Lower lobe of right lung (tissue), 2 donors: Measurements from ENCODE around the gene PMM2. TPM values are rescaled to one million over a fixed set of nuclear protein-coding genes. Genes with fewer than 3 reads are reported as not detected.
"Not testable (repeated sequence)": the region's sequence is repeated elsewhere in the genome, so short reads cannot be mapped to it uniquely, and the experiment has no call there.

Experiments used
- ATAC-seq, 2 donors: fragments of 200-7000 bp; cut with Tn5 transposase; one replicate each; pipeline ENCODE4 v1.9.1; 2020 to 2022; ENCODE audit warnings: mild to moderate bottlenecking in 2 of 2, moderate library complexity in 2 of 2
- DNase-seq: peaks from one replicate; pipeline ENCODE4 v3.0.0-alpha.2; 2020
- H3K27ac ChIP-seq: fragments of 200-600 bp; one replicate; pipeline ENCODE4 v1.8.0; 2022
- H3K27me3 ChIP-seq: fragments of 200-600 bp; one replicate; pipeline ENCODE4 v1.8.0; 2022; ENCODE audit warnings: low read depth
- H3K36me3 ChIP-seq: fragments of 200-600 bp; one replicate; pipeline ENCODE4 v1.8.0; 2022; ENCODE audit warnings: mild to moderate bottlenecking
- H3K4me1 ChIP-seq: fragments of 200-600 bp; one replicate; pipeline ENCODE4 v1.8.0; 2022
- H3K4me3 ChIP-seq: fragments of 200-600 bp; one replicate; pipeline ENCODE4 v1.8.0; 2022; ENCODE audit warnings: mild to moderate bottlenecking
- H3K9me3 ChIP-seq: fragments of 200-600 bp; one replicate; pipeline ENCODE4 v1.8.0; 2022
- intact Hi-C: fragments of 100-400 bp; cut with DNase I; formaldehyde crosslinking; loops from one replicate; pipeline ENCODE4 v1.11.0; 2022
- total RNA-seq: library from RNA; stranded (reverse); fragmentation: NEBNext Ultra II Directional; extraction: Animal tissue kit (Norgen Biotek cat#: 25700); gene quantifications from one replicate; pipeline ENCODE4 v1.2.1, GENCODE V29; 2021
- TF ChIP-seq, protein P1 (sequence below): fragments of 200-600 bp; IDR thresholded peaks from one replicate; pipeline ENCODE4 v1.8.0; 2022; ENCODE audit warnings: antibody characterized with exemption, mild to moderate bottlenecking
- donor health status: DM: no; HTN: yes; CAD: no; lungs with severe emphysema.

Gene PMM2
- total RNA-seq, 1 donor from 2014 or later = 39.3 TPM

DNA sequence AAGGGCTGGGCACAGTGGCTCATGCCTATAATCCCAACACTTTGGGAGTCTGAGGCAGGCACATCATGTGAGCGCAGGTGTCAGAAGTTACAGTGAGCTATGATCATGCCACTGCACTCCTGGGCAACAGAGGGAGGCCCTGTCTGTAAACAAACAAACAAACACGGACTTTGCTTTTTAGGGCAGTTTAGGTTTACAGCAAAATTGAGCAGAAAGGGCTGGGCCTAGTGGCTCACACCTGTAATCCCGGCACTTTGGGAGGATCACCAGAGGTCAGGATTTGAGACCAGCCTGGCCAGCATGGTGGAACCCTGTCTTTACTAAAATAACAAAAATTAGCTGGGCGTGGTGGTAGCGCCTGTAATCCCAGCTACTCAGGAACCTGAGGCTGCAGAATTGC lies 74.4 kb downstream of the PMM2 start:
- H3K9me3 ChIP-seq = no peaks in the 10 kb centered on the region
- H3K4me3 ChIP-seq = no peak overlapping the region
- DNase-seq = no peak
- ATAC-seq = no peak
- H3K4me1 ChIP-seq = peaks cover 22% of the 10 kb centered on the region
- no peak overlapping the region for H3K27ac ChIP-seq
- TF ChIP-seq, protein P1, sequence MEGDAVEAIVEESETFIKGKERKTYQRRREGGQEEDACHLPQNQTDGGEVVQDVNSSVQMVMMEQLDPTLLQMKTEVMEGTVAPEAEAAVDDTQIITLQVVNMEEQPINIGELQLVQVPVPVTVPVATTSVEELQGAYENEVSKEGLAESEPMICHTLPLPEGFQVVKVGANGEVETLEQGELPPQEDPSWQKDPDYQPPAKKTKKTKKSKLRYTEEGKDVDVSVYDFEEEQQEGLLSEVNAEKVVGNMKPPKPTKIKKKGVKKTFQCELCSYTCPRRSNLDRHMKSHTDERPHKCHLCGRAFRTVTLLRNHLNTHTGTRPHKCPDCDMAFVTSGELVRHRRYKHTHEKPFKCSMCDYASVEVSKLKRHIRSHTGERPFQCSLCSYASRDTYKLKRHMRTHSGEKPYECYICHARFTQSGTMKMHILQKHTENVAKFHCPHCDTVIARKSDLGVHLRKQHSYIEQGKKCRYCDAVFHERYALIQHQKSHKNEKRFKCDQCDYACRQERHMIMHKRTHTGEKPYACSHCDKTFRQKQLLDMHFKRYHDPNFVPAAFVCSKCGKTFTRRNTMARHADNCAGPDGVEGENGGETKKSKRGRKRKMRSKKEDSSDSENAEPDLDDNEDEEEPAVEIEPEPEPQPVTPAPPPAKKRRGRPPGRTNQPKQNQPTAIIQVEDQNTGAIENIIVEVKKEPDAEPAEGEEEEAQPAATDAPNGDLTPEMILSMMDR = no peak
- no peaks in the 10 kb centered on the region for H3K27me3 ChIP-seq
- intact Hi-C loops = no loop called here
- no peaks in the 10 kb centered on the region for H3K36me3 ChIP-seq

DNA sequence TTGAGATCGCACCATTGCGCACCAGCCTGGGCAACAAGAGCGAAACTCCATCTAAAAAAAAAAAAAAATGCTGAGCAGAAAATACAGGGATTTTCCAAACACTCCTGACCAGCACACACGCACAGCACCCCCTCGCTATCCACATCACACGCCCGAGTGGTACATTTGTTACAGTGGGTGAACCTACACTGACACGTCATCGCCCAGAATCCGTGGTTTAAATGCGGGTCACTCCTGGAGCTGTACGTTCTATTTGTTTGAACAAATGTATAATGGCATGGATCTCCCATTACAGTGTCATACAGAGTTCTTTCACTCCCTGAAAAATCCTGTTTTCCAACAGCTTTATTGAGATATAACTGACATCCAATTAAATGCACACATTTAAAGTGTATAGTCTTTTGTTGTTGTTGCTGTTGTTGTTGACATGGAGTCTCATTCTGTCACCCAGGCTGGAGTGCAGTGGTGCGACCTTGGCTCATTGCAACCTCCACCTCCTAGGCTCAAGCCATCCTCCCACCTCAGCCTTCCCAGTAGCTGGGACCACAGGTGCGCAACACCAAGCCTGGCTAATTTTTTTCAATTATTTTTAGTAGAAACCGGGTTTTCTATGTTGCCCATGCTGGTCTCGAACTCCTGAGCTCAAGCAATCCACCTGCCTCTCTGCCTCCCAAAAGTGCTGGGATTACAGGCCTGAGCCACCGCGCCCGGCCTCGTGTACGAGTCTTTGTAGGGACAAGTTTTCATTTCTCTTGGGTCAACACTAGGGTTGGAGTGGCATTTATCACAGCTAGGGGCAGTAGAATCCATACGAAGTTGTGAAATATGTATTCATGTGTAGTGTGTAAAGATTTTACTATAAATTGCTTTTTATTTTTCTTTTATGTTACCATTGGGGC lies 75.6 kb downstream of the PMM2 start:
- H3K9me3 ChIP-seq = no peaks in the 10 kb centered on the region
- no peaks in the 10 kb centered on the region for H3K36me3 ChIP-seq
- no peak overlapping the region for H3K27ac ChIP-seq
- TF ChIP-seq, protein P1 = no peak
- ATAC-seq (no peak), DNase-seq (no peak)
- no peaks in the 10 kb centered on the region for H3K27me3 ChIP-seq
- intact Hi-C loops = no loop called here
- peaks cover 13% of the 10 kb centered on the region for H3K4me1 ChIP-seq
- H3K4me3 ChIP-seq = no peak overlapping the region

DNA sequence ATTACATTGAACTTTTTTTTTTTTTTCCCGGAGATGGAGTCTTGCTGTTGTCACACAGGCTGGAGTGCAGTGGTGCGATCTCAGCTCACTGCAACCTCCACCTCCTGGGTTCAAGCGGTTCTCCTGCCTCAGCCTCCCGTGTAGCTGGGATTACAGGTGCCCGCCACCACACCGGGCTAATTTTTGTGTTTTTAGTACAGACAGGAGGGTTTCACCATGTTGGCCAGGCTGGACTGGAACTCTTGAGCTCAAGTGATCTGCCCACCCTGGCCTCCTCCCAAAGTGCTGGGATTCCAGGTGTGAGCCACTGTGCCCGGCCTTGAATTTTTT lies 76.2 kb downstream of the PMM2 start:
- H3K27me3 ChIP-seq, H3K4me3 ChIP-seq, H3K9me3 ChIP-seq, ATAC-seq, DNase-seq, H3K36me3 ChIP-seq, intact Hi-C loops, H3K27ac ChIP-seq: not testable (repeated sequence)
- peaks cover 13% of the 10 kb centered on the region for H3K4me1 ChIP-seq

DNA sequence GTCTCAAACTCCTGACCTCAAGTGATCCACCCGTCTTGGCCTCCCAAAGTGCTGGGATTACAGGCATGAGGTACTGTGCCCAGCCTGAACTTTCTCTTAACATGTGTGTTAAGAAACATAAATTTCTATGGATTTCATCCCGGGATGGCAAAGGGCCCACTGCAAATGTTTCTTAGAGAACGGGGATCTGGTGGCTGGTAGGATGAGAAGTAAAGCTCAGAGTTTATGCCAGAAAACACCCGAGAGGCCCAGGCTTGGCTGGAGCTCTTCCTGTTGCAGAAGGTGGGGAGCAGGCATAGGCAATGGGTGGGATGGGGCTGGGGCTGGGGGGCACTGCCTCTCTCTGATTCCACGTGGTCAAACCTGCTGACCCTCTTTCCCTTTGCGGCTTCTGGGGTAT lies 76.7 kb downstream of the PMM2 start:
- no peaks in the 10 kb centered on the region for H3K36me3 ChIP-seq
- DNase-seq (no peak), ATAC-seq (no peak)
- TF ChIP-seq, protein P1 = no peak
- peaks cover 11% of the 10 kb centered on the region for H3K4me1 ChIP-seq
- intact Hi-C loops = no loop called here
- H3K4me3 ChIP-seq = no peak overlapping the region
- H3K9me3 ChIP-seq = no peaks in the 10 kb centered on the region
- H3K27ac ChIP-seq = no peak overlapping the region
- H3K27me3 ChIP-seq = no peaks in the 10 kb centered on the region

DNA sequence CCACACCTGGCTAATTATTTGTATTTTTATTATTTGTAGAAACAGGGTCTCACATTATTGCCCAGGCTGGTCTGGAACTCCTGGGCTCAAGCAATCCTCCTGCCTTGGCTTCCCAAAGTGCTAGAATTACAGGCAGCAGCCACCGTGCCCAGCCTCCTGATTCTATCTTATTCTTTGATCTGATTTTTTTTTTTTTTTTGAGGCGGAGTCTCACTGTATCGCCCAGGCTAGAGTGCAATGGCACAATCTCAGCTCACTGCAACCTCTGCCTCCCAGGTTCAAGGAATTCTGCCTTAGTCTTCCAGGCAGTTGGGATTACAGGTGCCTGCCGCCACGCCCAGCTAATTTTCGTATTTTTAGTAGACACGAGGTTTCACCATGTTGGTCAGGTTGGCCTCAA lies 77.7 kb downstream of the PMM2 start:
- DNase-seq, H3K27me3 ChIP-seq, ATAC-seq, H3K36me3 ChIP-seq, H3K27ac ChIP-seq, H3K9me3 ChIP-seq, H3K4me1 ChIP-seq, H3K4me3 ChIP-seq, intact Hi-C loops: not testable (repeated sequence)

DNA sequence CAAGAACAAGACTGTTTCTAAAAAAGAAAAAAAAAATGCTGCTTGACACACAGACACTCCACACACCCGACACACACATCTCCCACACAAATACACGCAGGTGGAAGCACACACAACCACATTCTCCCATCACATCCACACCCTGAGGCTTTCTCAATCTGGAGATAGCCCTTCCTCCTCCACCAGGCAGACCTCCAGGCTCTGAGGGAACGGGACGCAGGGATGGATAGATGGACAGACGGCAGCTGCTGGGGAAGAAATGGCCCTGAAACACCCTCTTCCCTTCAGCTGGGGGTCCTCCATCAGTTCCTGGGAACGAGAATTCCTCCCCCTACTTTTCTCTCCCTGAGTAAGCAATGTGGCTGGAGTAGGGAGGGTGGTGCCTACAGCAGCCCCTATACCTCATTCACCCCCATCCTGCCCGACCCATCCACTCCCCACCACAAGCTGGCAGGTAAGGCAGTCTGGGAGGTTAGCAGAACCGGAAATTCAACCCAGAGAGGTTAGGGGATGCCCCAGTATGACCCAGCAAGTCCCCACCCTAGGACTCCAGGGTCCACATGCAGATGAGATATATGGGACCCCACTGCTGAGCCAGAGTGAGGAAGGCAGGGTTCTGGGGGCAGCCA lies 80.4 kb downstream of the PMM2 start:
- no peak overlapping the region for H3K27ac ChIP-seq
- no peaks in the 10 kb centered on the region for H3K9me3 ChIP-seq
- intact Hi-C loops = no loop called here
- H3K36me3 ChIP-seq = no peaks in the 10 kb centered on the region
- DNase-seq (no peak), ATAC-seq (peak in 1 of 2 donors; percentile 5)
- H3K27me3 ChIP-seq = no peaks in the 10 kb centered on the region
- no peak overlapping the region for H3K4me3 ChIP-seq
- H3K4me1 ChIP-seq = no peaks in the 10 kb centered on the region
- TF ChIP-seq, protein P1 = no peak
